ENCODE measurements around the gene DES. TPM values are rescaled to one million over a fixed set of nuclear protein-coding genes. Genes with fewer than 3 reads are reported as not detected.

DES gene
- total RNA-seq, 1 donor from 2014 or later, result not detected

DNA sequence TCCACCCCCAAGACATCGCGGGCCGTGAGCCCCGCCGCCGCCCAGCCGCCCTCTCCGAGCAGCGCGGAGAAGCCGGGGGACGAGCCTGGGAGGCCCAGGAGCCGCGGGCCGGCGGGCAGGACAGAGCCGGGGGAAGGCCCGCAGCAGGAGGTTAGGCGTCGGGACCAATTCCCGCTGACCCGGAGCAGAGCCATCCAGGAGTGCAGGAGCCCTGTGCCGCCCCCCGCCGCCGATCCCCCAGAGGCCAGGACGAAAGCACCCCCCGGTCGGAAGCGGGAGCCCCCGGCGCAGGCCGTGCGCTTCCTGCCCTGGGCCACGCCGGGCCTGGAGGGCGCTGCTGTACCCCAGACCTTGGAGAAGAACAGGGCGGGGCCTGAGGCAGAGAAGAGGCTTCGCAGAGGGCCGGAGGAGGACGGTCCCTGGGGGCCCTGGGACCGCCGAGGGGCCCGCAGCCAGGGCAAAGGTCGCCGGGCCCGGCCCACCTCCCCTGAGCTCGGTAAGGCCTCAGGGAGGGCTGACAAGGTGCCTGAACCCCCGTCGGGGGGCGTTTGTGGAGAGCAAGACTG, 30.7 kb downstream of the DES start:
- no peak for DNase-seq (ENCODE audit: low read depth)
- H3K4me3 ChIP-seq (ENCODE audit: low read depth, low read length), result no peak overlapping the region
- TF ChIP-seq, protein P1, sequence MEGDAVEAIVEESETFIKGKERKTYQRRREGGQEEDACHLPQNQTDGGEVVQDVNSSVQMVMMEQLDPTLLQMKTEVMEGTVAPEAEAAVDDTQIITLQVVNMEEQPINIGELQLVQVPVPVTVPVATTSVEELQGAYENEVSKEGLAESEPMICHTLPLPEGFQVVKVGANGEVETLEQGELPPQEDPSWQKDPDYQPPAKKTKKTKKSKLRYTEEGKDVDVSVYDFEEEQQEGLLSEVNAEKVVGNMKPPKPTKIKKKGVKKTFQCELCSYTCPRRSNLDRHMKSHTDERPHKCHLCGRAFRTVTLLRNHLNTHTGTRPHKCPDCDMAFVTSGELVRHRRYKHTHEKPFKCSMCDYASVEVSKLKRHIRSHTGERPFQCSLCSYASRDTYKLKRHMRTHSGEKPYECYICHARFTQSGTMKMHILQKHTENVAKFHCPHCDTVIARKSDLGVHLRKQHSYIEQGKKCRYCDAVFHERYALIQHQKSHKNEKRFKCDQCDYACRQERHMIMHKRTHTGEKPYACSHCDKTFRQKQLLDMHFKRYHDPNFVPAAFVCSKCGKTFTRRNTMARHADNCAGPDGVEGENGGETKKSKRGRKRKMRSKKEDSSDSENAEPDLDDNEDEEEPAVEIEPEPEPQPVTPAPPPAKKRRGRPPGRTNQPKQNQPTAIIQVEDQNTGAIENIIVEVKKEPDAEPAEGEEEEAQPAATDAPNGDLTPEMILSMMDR (conservative IDR thresholded peaks at IDR 0.05; ENCODE audit: low read depth, low read length), result no peak

DNA sequence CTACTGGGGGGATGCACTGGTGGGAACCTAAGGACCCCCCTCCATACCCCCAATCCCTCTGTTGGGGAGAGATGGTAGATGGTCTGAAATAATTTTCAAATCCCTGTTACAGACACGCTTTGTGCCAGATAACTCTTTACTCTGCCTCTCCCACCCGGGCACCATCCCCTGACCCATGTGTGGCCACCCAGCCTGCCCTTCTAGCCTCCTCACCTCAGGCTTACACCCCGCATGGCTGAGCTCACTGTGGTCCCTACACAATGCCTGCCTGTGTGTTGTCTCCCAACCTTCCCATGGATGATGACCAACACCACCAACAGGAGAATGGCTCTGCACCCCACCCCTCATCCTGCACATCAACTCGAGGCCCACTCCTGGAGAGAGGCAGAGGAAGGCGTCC, 31.4 kb downstream of the DES start:
- H3K4me3 ChIP-seq (ENCODE audit: low read depth, low read length), result no peak overlapping the region
- no peak for DNase-seq (ENCODE audit: low read depth)
- TF ChIP-seq, protein P1 (conservative IDR thresholded peaks at IDR 0.05; ENCODE audit: low read depth, low read length), result no peak

DNA sequence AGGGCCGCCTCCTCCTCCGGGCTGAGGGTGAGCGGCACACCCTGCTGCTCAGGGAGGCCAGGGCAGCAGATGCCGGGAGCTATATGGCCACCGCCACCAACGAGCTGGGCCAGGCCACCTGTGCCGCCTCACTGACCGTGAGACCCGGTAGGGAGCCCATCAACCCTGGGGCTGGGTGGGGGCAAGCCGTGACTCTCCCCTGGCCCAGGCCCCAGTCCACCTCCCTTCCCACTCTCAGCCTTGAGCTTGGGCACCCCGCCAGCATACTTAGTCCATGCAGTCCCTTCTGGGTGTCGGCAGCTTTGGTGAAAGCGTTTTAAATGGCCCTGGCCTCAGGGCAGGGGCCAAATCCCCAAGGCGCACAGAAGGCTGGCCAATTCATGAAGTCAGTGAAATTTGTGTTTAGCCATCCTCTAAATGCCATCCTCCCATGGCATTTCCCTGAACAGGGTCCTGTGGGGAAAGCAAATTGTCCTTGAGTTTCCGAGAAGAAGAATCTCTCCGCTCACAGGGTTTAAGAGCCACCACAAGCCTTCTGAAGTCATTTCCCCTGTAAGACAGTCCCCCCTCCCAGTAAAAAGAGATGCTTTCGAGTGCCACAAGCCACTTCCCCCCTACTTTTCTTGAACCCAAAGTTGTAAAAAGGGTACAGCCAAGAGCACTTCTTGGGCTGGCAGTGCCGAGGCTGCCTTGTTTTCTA, 33.6 kb downstream of the DES start:
- H3K4me3 ChIP-seq (ENCODE audit: low read depth, low read length), result no peak overlapping the region
- TF ChIP-seq, protein P1 (conservative IDR thresholded peaks at IDR 0.05; ENCODE audit: low read depth, low read length), result no peak
- DNase-seq (ENCODE audit: low read depth), result no peak

DNA sequence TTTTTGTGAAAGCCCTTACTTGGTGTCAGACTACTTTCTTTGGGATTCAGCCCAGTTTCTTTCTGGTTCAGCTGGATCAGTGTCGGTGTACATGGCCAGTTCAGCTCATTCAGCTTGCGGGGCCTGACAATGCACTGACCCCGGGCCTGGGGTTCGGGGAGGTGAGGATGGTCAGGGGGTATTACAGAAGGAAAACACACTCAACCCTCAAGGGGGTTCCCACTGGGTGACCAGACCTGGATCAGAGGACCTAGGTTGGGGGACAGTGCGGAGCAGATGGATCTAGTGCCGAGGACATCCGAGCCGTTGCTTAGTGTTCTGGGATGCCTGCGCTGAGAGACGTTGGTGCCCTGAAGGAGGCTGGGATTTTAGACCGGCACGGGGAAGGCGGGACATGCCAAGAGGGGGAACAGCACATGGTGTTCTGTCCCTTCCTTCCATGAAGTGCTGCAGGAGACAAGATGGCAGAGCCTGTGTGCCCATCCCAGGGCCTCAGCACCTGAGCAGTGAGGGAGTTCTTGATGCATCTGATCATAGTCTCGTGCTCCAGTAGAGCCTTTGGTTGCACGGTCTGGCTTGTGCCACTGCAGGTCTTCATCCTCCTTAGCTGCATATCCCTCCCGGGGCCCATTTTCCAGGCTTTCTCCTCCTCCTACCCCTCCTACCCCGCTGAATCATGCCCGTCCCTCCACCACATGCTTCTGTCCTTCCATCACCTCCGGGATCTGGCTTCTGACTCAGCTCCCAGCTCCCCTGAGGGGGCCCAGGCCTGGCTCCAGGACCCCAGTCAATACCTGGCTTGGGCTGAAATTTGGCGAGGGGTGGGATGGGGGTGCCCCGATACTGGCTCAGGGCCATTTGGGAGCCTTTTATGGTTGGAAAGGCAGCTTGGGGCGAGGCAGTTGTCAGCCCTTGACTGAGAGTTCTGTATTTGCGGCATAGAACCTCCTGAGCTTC, 34.5 kb downstream of the DES start:
- H3K4me3 ChIP-seq (ENCODE audit: low read depth, low read length), result no peak overlapping the region
- TF ChIP-seq, protein P1 (conservative IDR thresholded peaks at IDR 0.05; ENCODE audit: low read depth, low read length), result no peak
- DNase-seq (ENCODE audit: low read depth), result no peak

DNA sequence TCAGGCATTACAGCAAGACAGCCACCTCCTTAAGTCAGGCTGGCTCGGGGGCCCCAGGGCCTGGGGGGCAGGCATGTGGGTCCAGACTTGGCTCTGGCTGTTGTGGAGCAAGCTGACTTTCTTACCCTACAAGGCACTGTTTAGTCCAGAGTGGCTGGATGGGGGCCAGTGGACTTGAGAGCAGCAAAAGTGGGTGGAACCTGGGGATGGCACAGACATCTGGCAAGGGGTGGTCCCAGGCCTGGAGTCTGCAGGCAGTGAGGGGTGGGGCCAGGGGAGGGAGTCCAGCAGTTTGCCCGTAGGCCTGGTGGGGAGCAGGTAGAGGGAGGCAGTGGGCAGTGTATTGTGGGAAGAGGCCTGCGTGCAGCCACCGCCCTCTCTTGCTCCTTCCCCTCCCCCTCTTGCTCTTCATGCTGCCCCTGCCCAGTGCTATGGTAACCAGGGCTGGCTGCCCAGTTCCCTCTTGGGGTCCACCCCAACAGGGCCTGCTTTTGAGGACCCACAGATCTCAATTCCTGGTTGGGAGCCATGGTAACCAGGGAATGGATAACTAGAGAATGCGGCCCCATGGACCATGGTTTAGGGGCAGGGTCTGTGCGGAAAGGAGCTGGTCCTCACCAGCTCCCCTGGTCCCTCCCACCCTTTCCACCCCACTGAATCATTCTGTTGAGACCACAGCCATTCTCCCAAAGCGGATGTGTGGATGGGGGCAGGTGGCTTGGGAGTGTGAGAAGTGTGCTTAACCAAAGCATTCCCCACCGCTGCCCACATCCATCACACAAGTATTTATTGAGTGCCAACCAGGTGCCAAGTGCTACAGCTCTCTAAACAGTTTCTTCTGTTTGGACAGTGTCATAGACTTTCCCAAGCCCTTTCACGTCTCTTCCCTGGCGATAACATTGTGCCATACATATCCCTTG, 35.8 kb downstream of the DES start:
- no peak overlapping the region for H3K4me3 ChIP-seq (ENCODE audit: low read depth, low read length)
- no peak for DNase-seq (ENCODE audit: low read depth)
- TF ChIP-seq, protein P1 (conservative IDR thresholded peaks at IDR 0.05; ENCODE audit: low read depth, low read length), result no peak

DNA sequence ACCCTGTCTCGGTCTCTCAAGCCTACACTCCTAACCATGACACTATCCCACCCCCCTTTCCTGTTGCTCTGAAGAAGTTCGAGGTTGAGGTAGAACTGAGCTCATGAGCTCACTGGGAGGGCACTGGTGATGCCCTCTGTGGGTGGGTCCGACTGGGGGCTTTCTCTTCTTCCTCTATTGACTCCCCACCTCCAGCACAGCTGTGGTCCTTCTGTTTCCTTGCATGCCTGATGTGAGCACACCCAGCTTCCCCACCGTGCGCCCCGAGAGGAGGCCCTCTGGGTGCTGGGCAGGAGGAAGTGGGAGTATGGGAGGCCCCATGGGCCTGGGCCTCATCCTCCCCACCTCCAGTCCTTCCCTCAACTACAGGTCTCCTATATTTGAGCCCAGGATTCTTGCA, 37.4 kb downstream of the DES start:
- TF ChIP-seq, protein P1 (conservative IDR thresholded peaks at IDR 0.05; ENCODE audit: low read depth, low read length), result no peak
- DNase-seq (ENCODE audit: low read depth), result no peak
- H3K4me3 ChIP-seq (ENCODE audit: low read depth, low read length), result no peak overlapping the region
